K562 (cell line): ENCODE results near the gene VILL. TPM values are rescaled to one million over a fixed set of nuclear protein-coding genes. Genes with fewer than 3 reads are reported as not detected.
"Not testable (repeated sequence)": the region's sequence is repeated elsewhere in the genome, so short reads cannot be mapped to it uniquely, and the experiment has no call there.

ENCODE experiments used
- ATAC-seq: fragments of 200-7000 bp; cut with Tn5 transposase; 3 replicates; pipeline ENCODE4 v1.9.1; 2020; ENCODE audit warnings: moderate library complexity
- BruUV-seq: library from RNA; stranded (reverse); fragments of 400-500 nt; replicated peaks from 2 replicates; lab custom pipeline; 2021; lab: Mats Ljungman, UMichigan
- CTCF ChIA-PET: fragments of 300-600 bp; formaldehyde crosslinking; extraction: SDS; loops from one replicate; lab custom pipeline; 2021; ENCODE audit warnings: low intra/inter-chr PET ratio; lab: Yijun Ruan, JAX
- POLR2A ChIA-PET: fragments of 300-600, 350-650 bp; sonication (Branson Sonifier 250); formaldehyde crosslinking; extraction: SDS; loops from one replicate; lab custom pipeline; 2021; ENCODE audit warnings: antibody characterized with exemption, inconsistent platforms; lab: Yijun Ruan, JAX
- DNase-seq, 4 experiments: peaks; one replicate each; pipeline versions ENCODE4 v3.0.0 to v3.0.0-alpha.2; 2011 to 2018; ENCODE audit warnings: low spot score in 3 of 4, mixed read lengths in 3 of 4; ENCODE audit errors: extremely low read depth in 1 of 4
- FAIRE-seq: peaks from 2 replicates; lab custom pipeline; 2011; peaks lifted over from hg19 to GRCh38; lab: Jason Lieb, UNC
- H2AFZ ChIP-seq: 2 replicates; pipeline ENCODE4 v1.6.0; 2011; ENCODE audit warnings: low read depth, low read length, control low read depth, inconsistent platforms
- H3K27ac ChIP-seq: fragments of 200-600 bp; 3 replicates; pipeline ENCODE4 v1.8.0; 2011; ENCODE audit warnings: low read depth, mild to moderate bottlenecking, control low read depth, inconsistent platforms, low read length, moderate library complexity, mixed read lengths; ENCODE audit errors: extremely low read depth
- H3K27me3 ChIP-seq, 2 experiments: fragments of 300-600 bp in 1 of 2; 2 replicates in 1 of 2; 3 replicates in 1 of 2; pipeline versions ENCODE4 v1.6.0 to v1.8.0; 2011; ENCODE audit warnings: inconsistent platforms in 2 of 2, low read length in 2 of 2, mild to moderate bottlenecking in 1 of 2, mixed read lengths in 1 of 2, moderate library complexity in 1 of 2; ENCODE audit not compliant: control insufficient read depth in 2 of 2, insufficient read depth in 2 of 2
- H3K36me3 ChIP-seq: fragments of 300-600 bp; 3 replicates; pipeline ENCODE4 v1.8.0; 2011; ENCODE audit warnings: mild to moderate bottlenecking, low read length, inconsistent platforms; ENCODE audit not compliant: control insufficient read depth, insufficient read depth
- H3K4me1 ChIP-seq, 2 experiments: fragments of 200-600 bp in 1 of 2; replicated peaks in 1 of 2; 2 replicates in 1 of 2; 3 replicates in 1 of 2; pipeline versions ENCODE4 v1.5.1 to v1.8.0; 2011; ENCODE audit warnings: inconsistent platforms in 2 of 2, low read length in 2 of 2, mild to moderate bottlenecking in 1 of 2, mixed read lengths in 1 of 2, moderate library complexity in 1 of 2; ENCODE audit not compliant: control insufficient read depth in 2 of 2, insufficient read depth in 2 of 2
- H3K4me2 ChIP-seq: 2 replicates; pipeline ENCODE4 v1.6.1; 2011; ENCODE audit warnings: low read length, control low read depth, inconsistent platforms, mixed read lengths; ENCODE audit not compliant: insufficient read depth
- H3K4me3 ChIP-seq: fragments of 200-600 bp; sonication (generic), shearing (Covaris generic); 2 replicates; pipeline ENCODE4 v1.5.1; 2016; ENCODE audit warnings: control low read depth, inconsistent platforms
- H3K79me2 ChIP-seq: fragments of 200-600 bp; 3 replicates; pipeline ENCODE4 v1.8.0; 2011; ENCODE audit warnings: low read length, inconsistent platforms; ENCODE audit not compliant: control insufficient read depth, insufficient read depth
- H3K9ac ChIP-seq, 2 experiments: 2 replicates each; pipeline versions ENCODE4 v1.6.0 to v1.6.1; 2011; ENCODE audit warnings: low read depth in 2 of 2, low read length in 2 of 2, control low read depth in 1 of 2, inconsistent platforms in 1 of 2, mild to moderate bottlenecking in 1 of 2, mixed read lengths in 1 of 2; ENCODE audit not compliant: insufficient read depth in 1 of 2
- H3K9me1 ChIP-seq: one replicate; pipeline ENCODE4 v1.6.0; 2011; ENCODE audit warnings: inconsistent platforms, mild to moderate bottlenecking, low read length, moderate library complexity; ENCODE audit not compliant: control insufficient read depth, insufficient read depth
- H3K9me3 ChIP-seq: replicated peaks from 2 replicates; pipeline ENCODE4 v1.5.1; 2011; ENCODE audit warnings: low read depth, low read length, inconsistent platforms; ENCODE audit not compliant: control insufficient read depth, insufficient read depth
- H4K20me1 ChIP-seq: replicated peaks from 2 replicates; pipeline ENCODE4 v1.6.1; 2011; ENCODE audit warnings: low read length, inconsistent platforms, mixed read lengths; ENCODE audit not compliant: control insufficient read depth, insufficient read depth
- HMG20B ChIP-seq: fragments of 250-450 bp; sonication (Bioruptor Pico); IDR thresholded peaks from 2 replicates; pipeline ENCODE4 v1.5.0; 2021; ENCODE audit warnings: mild to moderate bottlenecking
- RFX1 ChIP-seq: fragments of 450-650 bp; IDR thresholded peaks from 2 replicates; pipeline ENCODE4 v1.6.1; 2016; ENCODE audit warnings: mild to moderate bottlenecking, moderate library complexity
- ZNF280B ChIP-seq: fragments of 250-450 bp; sonication (Bioruptor Pico); IDR thresholded peaks from 2 replicates; pipeline ENCODE4 v1.5.1; 2021; ENCODE audit warnings: mild to moderate bottlenecking
- WGBS: fragments of 100-300 bp; shearing (Covaris generic); methylation state at CpG from one replicate; pipeline ENCODE4 v1.1.6; 2016; ENCODE audit warnings: low coverage, mixed read lengths; ENCODE audit not compliant: insufficient coverage; ENCODE audit errors: missing lambda C conversion rate; 5-methylcytosine and 5-hydroxymethylcytosine counted together
- in situ Hi-C: fragments of 300-500 bp; cut with MboI; formaldehyde crosslinking; loops from 4 replicates; pipeline ENCODE4 v1.15.0; 2018; ENCODE audit warnings: inconsistent platforms, mixed read lengths
- intact Hi-C: fragments of 100-400 bp; cut with micrococcal nuclease; formaldehyde crosslinking; loops from 2 replicates; pipeline ENCODE4 v1.14.2; 2022
- polyA plus RNA-seq, 8 experiments: library from polyadenylated mRNA; depleted of rRNA in 4 of 8; stranded (reverse) in 5 of 8; unstranded in 3 of 8; fragments of >200 nt; fragmentation: Nextera tagmentation in 2 of 8; fragmentation: Illumina TruSeq in 1 of 8; extraction: Ambion mirVana in 2 of 8; extraction: Trizol in 1 of 8; gene quantifications; 2 replicates each; pipeline versions ENCODE4 v1.2.1 to v1.2.3, GENCODE V29; 2011 to 2014; ENCODE audit warnings: inconsistent platforms in 1 of 8, missing spikeins in 1 of 8
- total RNA-seq, 7 experiments: library from RNA; depleted of rRNA in 6 of 7; stranded (reverse); fragments of >200 nt in 6 of 7; fragmentation: Illumina TruSeq in 2 of 7; extraction: Trizol in 2 of 7; gene quantifications; 2 replicates each; pipeline versions ENCODE4 v1.2.1 to v1.2.3, GENCODE V29; 2011 to 2021; ENCODE audit warnings: low replicate concordance in 1 of 7
- TF ChIP-seq, protein P1 (sequence below): fragments of 450-650 bp; IDR thresholded peaks from 2 replicates; pipeline ENCODE4 v1.6.1; 2016; ENCODE audit warnings: antibody characterized with exemption
- TF ChIP-seq, protein P2 (sequence below), 3 experiments: IDR thresholded peaks in 2 of 3; conservative IDR thresholded peaks in 1 of 3; 2 replicates each; pipeline ENCODE4 v1.5.1; 2011 to 2012; ENCODE audit warnings: low read length in 3 of 3, mild to moderate bottlenecking in 3 of 3, control low read depth in 2 of 3, improper control_type of control experiment in 1 of 3, inconsistent platforms in 1 of 3, low read depth in 1 of 3, mixed read lengths in 1 of 3, moderate library complexity in 1 of 3; ENCODE audit not compliant: insufficient read depth in 2 of 3

Gene VILL
- total and polyA plus RNA-seq, 9 of the 15 experiments (the other 6 are each of a cell fraction or from before 2014, with no cell fraction given), result 0.11 to 16.0 (median 8.8) TPM

GRCh38 chr3:37970802-37971201 is 19.8 kb upstream of the VILL start (continued):
- TF ChIP-seq ZNF280B (CRISPR knock-in tag) (no peak), HMG20B (CRISPR knock-in tag) (no peak)
- TF ChIP-seq, all 486 proteins: peak for 0

- no peak overlapping the region for H3K27ac ChIP-seq
- intact Hi-C loops (loop anchor here (5.0 kb wide), 2 partner anchors 146 to 511 kb away; no protein-coding TSS in a partner anchor), in situ Hi-C loops (loop anchor here (5.0 kb wide), 1 partner anchor 114 kb away; no protein-coding TSS in a partner anchor)
- CTCF ChIA-PET, result interaction anchor here (1.0 kb wide), 1 partner anchor 116 kb away, joined by 3 read pairs; no protein-coding TSS in a partner anchor
- DNase-seq, result no peak
- no peaks in the 10 kb centered on the region for H3K9me3 ChIP-seq
- FAIRE-seq, result no peak
- no peaks in the 10 kb centered on the region for H3K27me3 ChIP-seq
- peaks cover 0 to 7% of the 10 kb centered on the region in 2 experiments; a peak in 3 of 5 replicates for H3K4me1 ChIP-seq
- H3K36me3 ChIP-seq, result peaks cover 4% of the 10 kb centered on the region; the same call in 1 of the 3 replicates
- POLR2A ChIA-PET, result interaction anchor here (1.1 kb wide), 1 partner anchor 11 kb away, joined by 4 read pairs; no protein-coding TSS in a partner anchor
- H3K9me1 ChIP-seq, result peaks cover 2% of the 10 kb centered on the region
- TF ChIP-seq, protein P1, sequence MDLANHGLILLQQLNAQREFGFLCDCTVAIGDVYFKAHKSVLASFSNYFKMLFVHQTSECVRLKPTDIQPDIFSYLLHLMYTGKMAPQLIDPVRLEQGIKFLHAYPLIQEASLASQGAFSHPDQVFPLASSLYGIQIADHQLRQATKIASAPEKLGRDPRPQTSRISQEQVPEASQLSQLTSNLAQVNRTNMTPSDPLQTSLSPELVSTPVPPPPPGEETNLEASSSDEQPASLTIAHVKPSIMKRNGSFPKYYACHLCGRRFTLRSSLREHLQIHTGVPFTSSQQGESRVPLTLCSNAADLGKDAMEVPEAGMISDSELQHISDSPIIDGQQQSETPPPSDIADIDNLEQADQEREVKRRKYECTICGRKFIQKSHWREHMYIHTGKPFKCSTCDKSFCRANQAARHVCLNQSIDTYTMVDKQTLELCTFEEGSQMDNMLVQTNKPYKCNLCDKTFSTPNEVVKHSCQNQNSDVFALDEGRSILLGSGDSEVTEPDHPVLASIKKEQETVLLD, result no peak
- peak; percentile 76 for TF ChIP-seq RFX1
- TF ChIP-seq, protein P2, sequence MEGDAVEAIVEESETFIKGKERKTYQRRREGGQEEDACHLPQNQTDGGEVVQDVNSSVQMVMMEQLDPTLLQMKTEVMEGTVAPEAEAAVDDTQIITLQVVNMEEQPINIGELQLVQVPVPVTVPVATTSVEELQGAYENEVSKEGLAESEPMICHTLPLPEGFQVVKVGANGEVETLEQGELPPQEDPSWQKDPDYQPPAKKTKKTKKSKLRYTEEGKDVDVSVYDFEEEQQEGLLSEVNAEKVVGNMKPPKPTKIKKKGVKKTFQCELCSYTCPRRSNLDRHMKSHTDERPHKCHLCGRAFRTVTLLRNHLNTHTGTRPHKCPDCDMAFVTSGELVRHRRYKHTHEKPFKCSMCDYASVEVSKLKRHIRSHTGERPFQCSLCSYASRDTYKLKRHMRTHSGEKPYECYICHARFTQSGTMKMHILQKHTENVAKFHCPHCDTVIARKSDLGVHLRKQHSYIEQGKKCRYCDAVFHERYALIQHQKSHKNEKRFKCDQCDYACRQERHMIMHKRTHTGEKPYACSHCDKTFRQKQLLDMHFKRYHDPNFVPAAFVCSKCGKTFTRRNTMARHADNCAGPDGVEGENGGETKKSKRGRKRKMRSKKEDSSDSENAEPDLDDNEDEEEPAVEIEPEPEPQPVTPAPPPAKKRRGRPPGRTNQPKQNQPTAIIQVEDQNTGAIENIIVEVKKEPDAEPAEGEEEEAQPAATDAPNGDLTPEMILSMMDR (IDR thresholded peaks at IDR 0.05 in 2 of 3, conservative IDR thresholded peaks at IDR 0.05 in 1 of 3; ENCODE audit: insufficient read depth in 2 of 3, low read depth in 1 of 3, low read length in 3 of 3), result 0 out of 6 replicates have a peak, but pooled peaks of 1 of the 3 experiments have one; percentile 2
- H3K4me3 ChIP-seq, result no peak overlapping the region
- H3K4me2 ChIP-seq, result no peak overlapping the region
- H3K79me2 ChIP-seq, result no peaks in the 10 kb centered on the region
- ATAC-seq, result no peak
- no TSS peak for BruUV-seq
- no peak overlapping the region for H3K9ac ChIP-seq
- H2AFZ ChIP-seq, result no peak overlapping the region
- no peaks in the 10 kb centered on the region for H4K20me1 ChIP-seq
Measured at GRCh38 chr3:37971467-37971866, 19.1 kb upstream of the VILL start.

DNA sequence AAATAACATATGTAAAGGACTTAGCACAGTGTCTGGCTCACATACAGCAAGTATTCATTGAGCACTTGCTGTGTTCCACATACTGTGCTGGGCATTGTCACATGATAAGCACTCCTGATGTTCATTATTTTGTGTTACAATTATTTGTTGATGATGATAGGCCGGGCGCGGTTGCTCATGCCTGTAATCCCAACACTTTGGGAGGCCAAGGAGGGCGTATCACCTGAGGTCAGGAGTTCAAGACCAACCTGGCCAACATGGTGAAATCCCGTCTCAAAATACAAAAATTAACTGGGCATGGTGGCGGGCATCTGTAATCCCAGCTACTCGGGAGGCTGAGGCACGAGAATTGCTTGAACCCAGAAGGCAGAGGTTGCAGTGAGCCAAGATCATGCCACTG is 18.5 kb upstream of the VILL start:
- H3K9me1 ChIP-seq, CTCF ChIA-PET, H3K4me2 ChIP-seq, H3K27ac ChIP-seq, ATAC-seq, BruUV-seq, H3K27me3 ChIP-seq, H3K4me1 ChIP-seq, H2AFZ ChIP-seq, H4K20me1 ChIP-seq, H3K79me2 ChIP-seq, FAIRE-seq, H3K36me3 ChIP-seq, H3K9me3 ChIP-seq, H3K4me3 ChIP-seq, H3K9ac ChIP-seq, DNase-seq: not testable (repeated sequence)
- intact Hi-C loops (loop anchor here (5.0 kb wide), 2 partner anchors 145 to 510 kb away; no protein-coding TSS in a partner anchor), in situ Hi-C loops (loop anchor here (5.0 kb wide), 1 partner anchor 115 kb away; no protein-coding TSS in a partner anchor)
- POLR2A ChIA-PET, result interaction anchor here (1.1 kb wide), 1 partner anchor 10 kb away, joined by 4 read pairs; no protein-coding TSS in a partner anchor
- WGBS, result 41% methylated on average over 8 of the region's 8 CpGs
